Vagina (tissue), 2 donors: ENCODE measurements around the gene ANXA2R.

Source experiments
- CTCF ChIP-seq, 3 experiments: fragments of 450-650 bp in 2 of 3; fragments of 200-600 bp in 1 of 3; sonication (generic) in 1 of 3; IDR thresholded peaks; one replicate each; pipeline ENCODE4 v1.5.1; 2017 to 2019; ENCODE audit warnings: antibody characterized with exemption in 3 of 3, mild to moderate bottlenecking in 2 of 3, moderate library complexity in 2 of 3
- POLR2A ChIP-seq, 2 donors: fragments of 450-650 bp; IDR thresholded peaks; one replicate each; pipeline ENCODE4 v1.6.1; 2017; ENCODE audit warnings: antibody characterized with exemption in 2 of 2, mild to moderate bottlenecking in 2 of 2, moderate library complexity in 2 of 2

DNA sequence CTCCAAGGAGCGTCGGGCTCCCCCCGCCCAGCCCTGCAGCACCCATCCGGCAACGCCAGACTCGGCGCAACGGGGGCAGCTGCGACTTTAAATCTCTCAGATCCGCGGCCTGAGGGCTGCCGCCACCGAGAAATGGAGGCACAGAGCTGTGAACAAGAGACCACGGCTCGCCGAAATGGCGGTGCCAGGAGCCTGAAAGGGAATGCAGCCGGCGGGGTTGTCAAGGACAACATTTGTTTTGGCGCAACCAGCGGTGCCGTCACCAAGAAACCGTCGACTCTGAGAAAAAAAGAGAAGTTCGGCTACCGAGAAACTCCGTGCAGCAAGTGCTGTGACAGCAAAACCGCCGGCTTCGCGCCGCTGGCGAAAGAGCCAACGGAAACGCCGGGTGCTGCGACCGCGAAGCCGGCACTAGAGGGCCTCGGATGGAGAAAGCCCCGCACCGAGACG lies 2.1 kb upstream of the ANXA2R start:
- TF ChIP-seq CTCF (IDR thresholded peaks at IDR 0.05) (no peak), POLR2A (IDR thresholded peaks at IDR 0.05) (no peak)
